NB4 (cell line): ENCODE results near the gene AGBL5.

Source experiments
- CTCF ChIP-seq: IDR thresholded peaks from one replicate; pipeline ENCODE4 v1.5.1; 2012; ENCODE audit warnings: low read depth, low read length
- POLR2A ChIP-seq: IDR thresholded peaks from 2 replicates; pipeline ENCODE4 v1.6.1; 2011; ENCODE audit warnings: mild to moderate bottlenecking; ENCODE audit not compliant: insufficient read length; ENCODE audit errors: extremely low read depth

- TF ChIP-seq POLR2A, result no peak
- no peak for TF ChIP-seq CTCF
These were observed 31.4 kb downstream of the AGBL5 start for GRCh38 chr2:27082773-27083409.
